ENCODE data around the gene PDE6D. TPM values are rescaled to one million over a fixed set of nuclear protein-coding genes. Genes with fewer than 3 reads are reported as not detected.

PDE6D gene
- total and polyA plus RNA-seq, 2 of the 13 experiments (the other 11 are each of a cell fraction or from before 2014, with no cell fraction given): 14.1 to 23.2 TPM

DNA sequence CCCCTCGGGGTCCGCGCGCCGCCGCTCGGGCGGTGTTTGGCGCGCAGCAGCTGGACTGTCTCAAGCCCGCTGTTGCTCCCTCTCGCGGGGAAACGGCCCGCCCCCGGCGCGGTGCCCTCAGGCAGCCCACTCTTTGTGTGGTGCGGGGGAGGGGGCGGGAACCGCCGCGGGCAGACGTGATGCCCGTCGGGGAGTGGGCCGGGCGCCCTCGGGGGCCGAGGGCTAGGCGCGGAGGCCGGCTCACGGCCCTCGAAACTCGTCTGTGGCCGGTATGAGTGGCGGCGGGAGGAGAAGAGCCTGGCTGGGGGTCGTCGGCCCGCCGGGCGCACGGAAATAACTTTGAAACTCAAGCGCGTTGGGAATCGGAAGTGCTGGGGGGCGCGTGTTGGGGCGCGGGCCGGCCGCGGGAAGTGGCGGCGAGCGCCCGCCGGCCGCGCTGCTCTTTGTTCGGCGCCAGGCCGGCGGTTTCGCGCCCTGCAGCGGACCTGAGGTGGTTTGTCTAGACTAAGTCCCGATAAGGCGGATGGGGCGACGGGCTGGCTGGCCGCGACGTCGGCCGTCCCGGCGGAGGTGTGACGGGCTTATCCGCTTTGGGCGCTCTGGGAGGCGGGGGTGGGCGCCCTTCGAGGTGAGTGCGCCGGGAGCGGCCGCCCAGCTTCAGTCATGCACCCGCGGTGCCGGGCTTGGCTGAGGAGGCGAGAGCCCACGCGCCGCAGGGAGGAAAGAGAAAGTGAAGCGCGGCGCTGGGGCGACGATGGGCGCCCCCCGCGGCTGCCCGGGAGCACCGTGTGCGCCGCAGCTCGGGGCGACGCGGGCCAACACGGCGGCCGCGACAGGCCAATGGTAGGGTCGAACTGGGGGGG is 72.1 kb downstream of the PDE6D start (continued):
- TF ChIP-seq TBL1XR1 (IDR thresholded peaks at IDR 0.05; ENCODE audit: borderline replicate concordance, low read length, partially characterized antibody) (no peak), MAX (IDR thresholded peaks at IDR 0.05) (no peak; the same call in none of the 2 replicates), SMARCE1 (IDR thresholded peaks at IDR 0.05; ENCODE audit: borderline replicate concordance) (no peak), DMAP1 (CRISPR knock-in tag; IDR thresholded peaks at IDR 0.05) (no peak; the same call in 1 of the 2 replicates), JUND (CRISPR knock-in tag; IDR thresholded peaks at IDR 0.05) (no peak), SAFB2 (CRISPR knock-in tag; IDR thresholded peaks at IDR 0.05; ENCODE audit: borderline replicate concordance, low read depth) (no peak; the same call in 1 of the 2 replicates), KLF12 (CRISPR knock-in tag; IDR thresholded peaks at IDR 0.05; ENCODE audit: borderline replicate concordance) (peak; percentile 49; the same call in 1 of the 2 replicates), SIX1 (CRISPR knock-in tag; IDR thresholded peaks at IDR 0.05; ENCODE audit: borderline replicate concordance) (no peak), HNRNPH1 (optimal IDR thresholded peaks at IDR 0.05; ENCODE audit: low read depth, low read length) (no peak), ZXDC (CRISPR knock-in tag; IDR thresholded peaks at IDR 0.05) (no peak), GLI4 (CRISPR knock-in tag; IDR thresholded peaks at IDR 0.05; ENCODE audit: borderline replicate concordance) (no peak; the same call in 1 of the 2 replicates), ZNF44 (CRISPR knock-in tag; IDR thresholded peaks at IDR 0.05) (no peak), GZF1 (CRISPR knock-in tag; IDR thresholded peaks at IDR 0.05) (no peak)
- TF ChIP-seq, protein P1, sequence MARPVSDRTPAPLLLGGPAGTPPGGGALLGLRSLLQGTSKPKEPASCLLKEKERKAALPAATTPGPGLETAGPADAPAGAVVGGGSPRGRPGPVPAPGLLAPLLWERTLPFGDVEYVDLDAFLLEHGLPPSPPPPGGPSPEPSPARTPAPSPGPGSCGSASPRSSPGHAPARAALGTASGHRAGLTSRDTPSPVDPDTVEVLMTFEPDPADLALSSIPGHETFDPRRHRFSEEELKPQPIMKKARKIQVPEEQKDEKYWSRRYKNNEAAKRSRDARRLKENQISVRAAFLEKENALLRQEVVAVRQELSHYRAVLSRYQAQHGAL (CRISPR knock-in tag; IDR thresholded peaks at IDR 0.05; ENCODE audit: not compliant biosample characterization): no peak
- TF ChIP-seq, protein P2, sequence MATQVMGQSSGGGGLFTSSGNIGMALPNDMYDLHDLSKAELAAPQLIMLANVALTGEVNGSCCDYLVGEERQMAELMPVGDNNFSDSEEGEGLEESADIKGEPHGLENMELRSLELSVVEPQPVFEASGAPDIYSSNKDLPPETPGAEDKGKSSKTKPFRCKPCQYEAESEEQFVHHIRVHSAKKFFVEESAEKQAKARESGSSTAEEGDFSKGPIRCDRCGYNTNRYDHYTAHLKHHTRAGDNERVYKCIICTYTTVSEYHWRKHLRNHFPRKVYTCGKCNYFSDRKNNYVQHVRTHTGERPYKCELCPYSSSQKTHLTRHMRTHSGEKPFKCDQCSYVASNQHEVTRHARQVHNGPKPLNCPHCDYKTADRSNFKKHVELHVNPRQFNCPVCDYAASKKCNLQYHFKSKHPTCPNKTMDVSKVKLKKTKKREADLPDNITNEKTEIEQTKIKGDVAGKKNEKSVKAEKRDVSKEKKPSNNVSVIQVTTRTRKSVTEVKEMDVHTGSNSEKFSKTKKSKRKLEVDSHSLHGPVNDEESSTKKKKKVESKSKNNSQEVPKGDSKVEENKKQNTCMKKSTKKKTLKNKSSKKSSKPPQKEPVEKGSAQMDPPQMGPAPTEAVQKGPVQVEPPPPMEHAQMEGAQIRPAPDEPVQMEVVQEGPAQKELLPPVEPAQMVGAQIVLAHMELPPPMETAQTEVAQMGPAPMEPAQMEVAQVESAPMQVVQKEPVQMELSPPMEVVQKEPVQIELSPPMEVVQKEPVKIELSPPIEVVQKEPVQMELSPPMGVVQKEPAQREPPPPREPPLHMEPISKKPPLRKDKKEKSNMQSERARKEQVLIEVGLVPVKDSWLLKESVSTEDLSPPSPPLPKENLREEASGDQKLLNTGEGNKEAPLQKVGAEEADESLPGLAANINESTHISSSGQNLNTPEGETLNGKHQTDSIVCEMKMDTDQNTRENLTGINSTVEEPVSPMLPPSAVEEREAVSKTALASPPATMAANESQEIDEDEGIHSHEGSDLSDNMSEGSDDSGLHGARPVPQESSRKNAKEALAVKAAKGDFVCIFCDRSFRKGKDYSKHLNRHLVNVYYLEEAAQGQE (IDR thresholded peaks at IDR 0.05; ENCODE audit: borderline replicate concordance in 1 of 2, low read depth in 1 of 2, low read length in 2 of 2): no peak
- TF ChIP-seq, protein P3, sequence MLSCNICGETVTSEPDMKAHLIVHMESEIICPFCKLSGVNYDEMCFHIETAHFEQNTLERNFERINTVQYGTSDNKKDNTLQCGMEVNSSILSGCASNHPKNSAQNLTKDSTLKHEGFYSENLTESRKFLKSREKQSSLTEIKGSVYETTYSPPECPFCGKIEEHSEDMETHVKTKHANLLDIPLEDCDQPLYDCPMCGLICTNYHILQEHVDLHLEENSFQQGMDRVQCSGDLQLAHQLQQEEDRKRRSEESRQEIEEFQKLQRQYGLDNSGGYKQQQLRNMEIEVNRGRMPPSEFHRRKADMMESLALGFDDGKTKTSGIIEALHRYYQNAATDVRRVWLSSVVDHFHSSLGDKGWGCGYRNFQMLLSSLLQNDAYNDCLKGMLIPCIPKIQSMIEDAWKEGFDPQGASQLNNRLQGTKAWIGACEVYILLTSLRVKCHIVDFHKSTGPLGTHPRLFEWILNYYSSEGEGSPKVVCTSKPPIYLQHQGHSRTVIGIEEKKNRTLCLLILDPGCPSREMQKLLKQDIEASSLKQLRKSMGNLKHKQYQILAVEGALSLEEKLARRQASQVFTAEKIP (CRISPR knock-in tag; IDR thresholded peaks at IDR 0.05; ENCODE audit: borderline replicate concordance): no peak
- TF ChIP-seq, protein P4, sequence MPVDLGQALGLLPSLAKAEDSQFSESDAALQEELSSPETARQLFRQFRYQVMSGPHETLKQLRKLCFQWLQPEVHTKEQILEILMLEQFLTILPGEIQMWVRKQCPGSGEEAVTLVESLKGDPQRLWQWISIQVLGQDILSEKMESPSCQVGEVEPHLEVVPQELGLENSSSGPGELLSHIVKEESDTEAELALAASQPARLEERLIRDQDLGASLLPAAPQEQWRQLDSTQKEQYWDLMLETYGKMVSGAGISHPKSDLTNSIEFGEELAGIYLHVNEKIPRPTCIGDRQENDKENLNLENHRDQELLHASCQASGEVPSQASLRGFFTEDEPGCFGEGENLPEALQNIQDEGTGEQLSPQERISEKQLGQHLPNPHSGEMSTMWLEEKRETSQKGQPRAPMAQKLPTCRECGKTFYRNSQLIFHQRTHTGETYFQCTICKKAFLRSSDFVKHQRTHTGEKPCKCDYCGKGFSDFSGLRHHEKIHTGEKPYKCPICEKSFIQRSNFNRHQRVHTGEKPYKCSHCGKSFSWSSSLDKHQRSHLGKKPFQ (CRISPR knock-in tag; IDR thresholded peaks at IDR 0.05; ENCODE audit: insufficient replicate concordance): no peak
